ENCODE data around the gene COL23A1.

Gene COL23A1

DNA sequence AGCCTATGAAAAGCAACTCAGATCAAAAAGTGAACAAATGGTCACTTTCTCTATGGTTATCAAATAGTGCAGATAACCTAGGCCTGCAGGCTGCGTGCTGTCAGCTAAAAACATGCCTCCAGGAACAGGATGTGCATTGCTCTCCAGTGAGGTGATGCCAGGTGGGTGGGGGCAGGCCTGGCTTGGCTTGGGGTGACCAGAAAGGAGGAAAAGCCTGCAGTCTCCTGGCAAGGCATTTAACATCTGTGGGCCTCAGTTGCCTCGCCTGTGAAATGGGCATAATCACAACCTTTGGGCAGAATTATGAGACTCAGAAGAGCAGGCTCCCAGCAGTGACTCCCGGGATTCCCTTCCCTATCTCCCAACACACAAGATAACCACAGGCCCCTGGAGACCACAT, 135.9 kb downstream of the COL23A1 start:
- DNase-seq = no peak

DNA sequence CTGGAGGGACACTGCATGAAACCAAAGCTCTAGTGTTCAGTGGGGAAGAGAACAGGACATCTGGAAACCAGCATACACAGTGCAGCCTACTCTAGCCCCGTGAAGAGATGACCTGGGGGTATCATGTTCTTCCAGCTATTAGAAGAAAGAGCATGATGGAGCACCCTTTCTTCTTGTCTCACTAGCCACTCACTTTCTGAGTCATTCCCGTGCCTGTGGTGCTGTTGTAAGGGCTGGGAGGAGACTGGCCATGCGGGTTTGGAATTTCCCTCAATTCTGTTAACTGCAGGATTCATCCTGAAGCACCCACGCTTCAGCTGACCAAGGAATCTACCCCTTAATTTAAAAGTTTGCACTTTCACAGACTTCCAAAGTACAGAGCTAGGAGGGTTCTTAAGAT, 137.0 kb downstream of the COL23A1 start:
- no peak for DNase-seq

DNA sequence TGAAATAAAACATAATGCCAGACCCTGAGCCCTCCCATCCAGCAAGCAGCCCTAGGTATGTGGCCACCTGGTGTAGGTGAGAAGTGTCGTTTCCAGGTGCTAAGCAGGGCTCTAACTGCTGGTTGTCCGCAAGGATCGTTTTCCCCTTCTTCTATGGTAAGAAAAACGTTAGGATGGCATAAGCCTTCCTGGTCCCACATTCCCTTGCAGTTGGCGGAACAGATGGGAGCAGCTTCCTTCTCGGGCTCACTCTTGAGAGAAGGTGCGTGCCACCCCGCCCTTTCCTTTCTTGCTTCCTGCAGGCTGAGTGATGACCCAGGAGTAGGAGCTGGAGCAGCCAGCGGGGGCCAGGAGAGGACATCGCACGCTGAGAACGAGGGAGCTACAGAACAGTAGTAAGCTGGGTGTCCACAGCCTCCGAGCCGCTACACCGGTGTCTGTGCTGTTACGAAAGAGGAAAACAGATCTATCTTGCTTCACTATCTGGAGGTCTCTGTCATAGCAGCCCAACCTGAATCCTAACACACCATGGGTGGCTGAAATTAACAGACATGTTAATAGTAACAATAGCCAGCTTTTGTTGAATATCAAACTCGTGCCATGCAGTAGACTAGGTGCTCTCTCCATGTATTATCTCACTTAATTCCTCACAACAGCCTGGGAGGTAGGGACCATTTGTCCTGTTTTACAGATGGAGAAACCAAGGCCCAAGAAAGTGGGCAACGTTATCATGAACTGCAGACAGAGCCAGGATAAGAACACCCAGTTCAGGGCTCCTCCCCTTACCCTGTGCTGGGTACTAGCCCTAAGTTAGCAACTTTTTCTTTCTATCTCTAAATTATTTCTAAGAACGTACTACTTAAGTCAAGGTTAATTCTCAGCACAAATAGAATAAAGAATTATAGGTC, 139.8 kb downstream of the COL23A1 start:
- no peak for DNase-seq

DNA sequence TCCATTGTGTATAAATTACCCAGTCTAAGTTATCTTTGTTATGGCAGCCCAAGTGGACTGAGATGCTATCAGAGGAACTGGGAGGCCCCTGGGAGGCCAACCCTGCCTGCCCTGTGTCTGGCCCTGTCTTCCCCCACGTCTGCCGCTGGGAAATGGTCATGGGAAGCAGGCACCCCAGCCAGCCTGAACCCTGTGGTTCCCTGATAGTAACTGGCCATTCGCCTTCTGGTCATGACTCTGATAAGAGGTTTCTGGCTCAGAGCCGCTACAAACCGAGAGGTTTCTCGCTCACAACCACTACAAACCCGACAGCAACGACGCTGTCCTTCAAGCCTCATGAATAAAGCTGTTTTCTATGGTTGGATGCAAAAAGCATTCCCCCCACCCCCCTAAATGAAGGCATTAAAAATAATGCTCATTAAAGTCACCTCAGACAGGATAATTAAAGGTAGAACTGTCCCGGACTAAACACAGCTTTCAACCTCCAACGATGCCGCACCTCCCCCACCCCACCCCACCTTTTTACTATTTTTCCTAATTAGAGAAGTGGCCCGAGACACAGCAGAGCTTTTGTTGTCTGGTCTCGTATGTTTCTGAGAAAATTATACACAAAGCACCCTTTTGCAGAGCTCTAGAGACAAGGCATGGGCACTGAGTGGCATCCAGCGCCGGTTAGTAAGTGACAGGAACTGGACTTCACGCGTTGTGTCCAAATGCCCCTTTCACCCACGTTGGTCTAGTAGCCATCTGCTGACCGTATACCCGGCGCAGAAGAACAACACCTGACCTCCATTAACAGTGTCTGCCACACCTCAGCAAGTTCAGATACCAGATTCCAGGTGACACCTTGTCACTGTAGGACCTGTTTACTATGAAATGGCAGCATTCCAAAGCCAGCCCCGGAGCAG, 140.8 kb downstream of the COL23A1 start:
- no peak for DNase-seq

DNA sequence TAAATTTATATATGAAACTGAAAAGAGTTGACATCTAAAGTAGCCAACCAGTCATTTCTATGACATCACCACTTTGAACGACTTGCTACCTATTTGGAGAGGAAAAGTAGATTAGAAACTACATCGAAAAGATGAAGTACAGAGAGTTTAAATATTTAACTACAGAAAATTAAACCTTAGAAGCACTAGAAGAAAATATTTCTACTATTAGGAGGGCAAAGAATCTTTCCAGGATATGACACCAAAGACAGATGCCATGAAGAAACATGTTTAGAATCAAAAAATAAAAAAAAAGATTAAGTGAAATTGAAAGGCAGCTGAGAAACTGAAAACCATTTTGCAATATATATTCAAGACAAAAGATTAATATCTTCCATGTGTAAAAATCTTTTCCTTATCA, 144.7 kb downstream of the COL23A1 start:
- no peak for DNase-seq

DNA sequence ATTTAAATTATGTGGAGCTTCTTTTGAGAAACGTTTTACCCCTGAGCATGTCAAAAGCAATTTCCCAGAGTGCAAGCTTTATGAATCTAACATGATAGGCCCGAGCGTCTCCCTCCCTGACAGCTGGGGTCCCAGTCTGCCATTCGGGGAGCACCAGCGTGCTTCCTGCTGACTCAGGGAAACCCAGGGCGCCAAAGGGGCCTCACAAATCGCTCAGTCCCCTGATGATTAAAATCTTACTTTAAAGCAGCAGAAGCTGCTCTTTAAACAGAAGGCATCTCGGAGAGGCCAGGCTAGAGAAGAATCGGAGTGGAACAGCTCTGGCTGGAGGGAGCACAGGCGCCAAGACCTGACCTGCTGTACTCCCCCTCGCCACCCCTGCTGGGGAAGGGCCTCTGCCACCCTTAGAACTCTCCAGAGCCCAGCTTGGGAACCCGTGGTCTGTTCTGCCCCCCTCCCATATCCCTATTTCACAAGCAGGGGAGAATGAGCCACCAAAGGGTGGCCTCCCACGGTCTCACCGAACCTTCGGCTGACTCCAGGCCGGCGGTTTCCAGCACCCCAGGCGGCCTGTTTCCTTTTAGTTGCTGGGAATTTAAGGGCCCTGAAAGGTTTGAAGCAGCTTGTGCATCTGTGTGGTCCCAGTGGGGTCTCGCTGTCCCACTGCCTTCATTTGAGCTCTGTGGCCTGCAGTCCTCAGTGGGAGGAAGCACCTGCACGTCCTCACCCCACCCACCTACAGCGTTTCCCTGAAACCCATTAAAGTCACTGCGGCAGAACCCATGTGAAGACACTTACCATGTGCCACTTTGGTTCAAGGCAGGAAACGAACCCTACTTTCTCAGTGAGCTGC, 147.6 kb downstream of the COL23A1 start:
- no peak for DNase-seq

DNA sequence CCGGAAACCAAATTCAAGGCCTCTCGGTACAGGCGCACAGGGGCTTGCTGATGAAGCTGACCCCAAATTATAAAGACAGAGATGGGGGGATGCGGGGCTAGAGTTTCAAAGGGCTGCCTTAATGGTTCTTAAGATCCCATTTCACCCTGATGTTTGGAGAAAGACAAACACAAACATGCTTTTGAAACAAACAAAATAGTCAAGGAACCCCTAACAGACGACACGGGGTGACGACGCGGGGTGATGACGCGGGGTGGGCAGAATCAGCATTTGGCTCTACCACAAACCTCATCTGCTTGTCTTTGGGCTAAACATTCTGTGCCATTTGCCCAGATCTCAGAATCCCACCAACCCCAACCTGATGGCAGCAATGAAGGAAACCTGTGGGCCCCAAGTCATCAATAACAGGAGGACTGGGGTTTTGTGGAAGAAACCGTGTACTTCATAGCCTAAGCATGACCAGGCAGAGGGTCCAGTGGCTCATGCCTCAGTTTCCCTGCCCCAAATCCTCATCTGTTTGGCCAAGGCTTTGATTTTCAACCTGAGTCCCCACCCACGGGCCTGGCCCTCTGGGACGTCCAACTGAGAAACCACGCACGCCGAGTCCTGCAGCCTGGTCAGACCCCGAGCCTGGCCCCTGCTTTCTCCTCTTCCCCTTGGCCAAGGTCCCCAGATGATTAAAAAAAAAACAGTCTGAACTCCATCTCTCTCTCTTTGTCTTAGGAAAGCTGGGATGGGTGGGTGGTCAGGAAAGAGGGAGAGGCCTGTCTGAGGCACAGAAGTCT, 148.5 kb downstream of the COL23A1 start:
- DNase-seq = no peak

DNA sequence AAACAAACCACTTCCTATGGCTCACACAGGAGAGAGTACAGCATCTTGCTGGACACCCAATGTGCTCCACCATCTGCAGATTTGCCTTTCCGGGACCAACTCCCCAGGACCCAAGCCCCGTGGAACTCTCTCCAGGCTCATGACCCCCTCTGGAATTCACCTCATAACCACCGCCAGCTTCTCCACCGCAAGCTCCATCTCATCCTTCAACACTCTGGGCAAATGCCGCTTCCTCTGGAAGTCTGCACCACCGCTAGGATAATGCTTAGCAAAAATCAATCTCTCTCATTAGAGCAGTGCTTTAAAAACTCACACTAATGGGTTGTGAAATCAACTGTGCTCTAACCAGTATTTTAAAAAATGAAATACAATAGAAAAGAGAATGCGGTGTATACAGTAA, 150.0 kb downstream of the COL23A1 start:
- no peak for DNase-seq

DNA sequence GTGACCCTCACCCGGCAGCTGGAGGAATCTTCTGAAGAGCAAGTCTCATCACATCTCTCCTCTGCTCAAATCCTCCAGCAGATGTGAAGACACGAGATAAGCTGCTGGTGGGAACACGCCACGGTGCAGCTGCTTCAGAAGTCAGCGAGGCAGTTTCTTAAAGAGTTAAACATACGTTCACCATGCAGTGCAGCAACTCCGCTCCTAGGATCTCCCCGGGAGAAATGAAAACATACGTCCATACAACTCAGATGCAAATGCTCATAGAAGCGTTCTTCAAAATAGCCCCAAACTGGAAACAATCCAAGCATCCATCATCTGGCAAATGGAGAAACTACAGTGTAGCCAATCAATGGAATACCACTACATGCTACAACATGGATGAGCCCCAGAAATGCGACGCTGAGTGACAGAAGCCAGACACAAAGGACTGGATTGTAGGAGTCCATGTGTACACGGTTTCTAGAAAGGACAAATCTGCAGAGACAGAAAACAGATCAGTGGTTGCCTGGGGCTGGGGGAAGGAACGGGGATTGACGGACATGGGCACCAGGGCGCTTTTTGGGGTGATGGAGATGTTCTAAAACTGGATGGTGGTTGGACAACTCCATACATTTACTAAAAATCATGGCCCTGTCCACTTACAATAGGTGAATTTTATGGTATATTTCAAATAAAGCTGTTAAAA, 150.6 kb downstream of the COL23A1 start:
- no peak for DNase-seq

DNA sequence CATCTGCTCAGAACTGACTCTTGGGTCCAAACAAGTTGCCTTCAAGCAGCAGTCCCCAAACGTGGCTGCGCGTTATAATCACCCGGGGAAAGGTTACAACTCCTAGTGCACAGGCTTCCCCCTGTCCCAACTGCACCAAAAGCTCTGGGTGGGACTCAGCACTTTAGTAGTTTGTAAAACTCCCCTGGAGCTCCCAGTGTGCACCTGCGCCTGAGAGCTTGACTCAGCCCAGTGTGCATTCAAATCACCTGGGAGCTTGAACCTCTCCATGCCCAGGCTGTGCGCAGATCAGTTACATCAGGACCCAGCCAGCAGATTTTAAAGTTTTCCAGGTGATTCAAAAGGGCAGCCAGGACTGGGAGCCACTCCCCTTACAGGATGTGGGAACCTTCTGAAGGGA, 151.4 kb downstream of the COL23A1 start:
- DNase-seq = no peak

DNA sequence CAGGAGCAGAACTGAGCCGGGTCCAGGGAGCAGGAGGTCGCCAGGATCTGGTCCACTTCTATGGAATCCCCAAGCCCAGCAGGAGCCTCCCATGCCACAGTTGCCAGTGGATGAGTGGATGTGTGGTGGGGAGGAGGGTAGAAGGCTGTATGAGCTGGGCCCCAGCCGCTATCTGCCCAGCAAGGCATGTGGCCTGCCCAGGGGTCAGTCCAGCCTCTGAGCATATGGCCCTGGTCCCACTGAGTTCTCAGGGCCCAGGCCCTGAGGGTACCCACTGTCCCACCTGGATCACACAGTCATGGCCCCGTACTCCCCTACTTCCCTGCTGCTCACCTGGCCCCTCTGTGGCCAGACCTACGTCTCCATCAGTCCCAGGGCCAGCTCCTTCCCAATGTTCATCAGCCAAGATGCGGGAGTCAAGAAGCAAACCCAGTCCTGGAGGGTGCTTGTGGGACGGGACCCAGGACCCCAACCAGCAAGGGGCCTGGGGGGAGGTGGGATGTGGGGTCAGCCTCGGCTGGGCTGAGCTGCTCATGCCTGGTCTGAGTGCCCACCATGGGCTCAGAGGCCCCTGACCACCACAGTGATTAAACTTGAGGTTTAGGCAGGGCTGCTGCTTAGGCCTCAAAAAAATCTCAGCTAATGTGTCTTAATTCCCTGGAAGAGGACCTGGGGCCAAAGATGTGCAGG, 152.7 kb downstream of the COL23A1 start:
- no peak for DNase-seq

DNA sequence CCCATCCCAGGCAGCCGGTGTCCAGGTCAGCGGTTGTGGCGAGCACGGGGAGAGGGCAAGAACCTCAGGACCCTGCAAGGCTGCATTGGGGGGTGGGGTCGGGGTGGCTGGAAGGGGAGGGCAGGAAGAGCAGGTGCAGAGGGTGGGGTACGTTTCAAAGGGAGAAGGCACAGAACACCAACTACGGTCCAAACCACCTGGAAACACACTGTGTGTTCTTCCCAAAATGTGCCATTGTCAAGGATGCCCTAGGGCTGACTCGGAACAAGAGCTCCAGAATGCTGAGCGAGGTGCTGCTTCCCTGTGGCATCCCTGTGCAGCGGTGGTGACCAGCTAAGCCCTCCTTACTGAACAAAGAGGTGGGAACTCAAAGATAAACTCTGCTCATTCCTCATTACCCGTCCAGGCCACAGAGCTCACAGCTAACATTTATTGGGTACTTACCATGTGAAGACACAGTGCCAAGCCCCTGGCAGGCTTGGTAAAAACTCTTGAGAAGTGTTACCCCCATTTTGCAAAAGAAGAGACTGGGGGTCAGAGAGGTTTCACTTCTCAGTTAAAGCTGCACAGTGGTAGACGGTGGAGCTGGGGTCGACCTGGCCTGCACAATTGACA, 153.8 kb downstream of the COL23A1 start:
- no peak for DNase-seq

DNA sequence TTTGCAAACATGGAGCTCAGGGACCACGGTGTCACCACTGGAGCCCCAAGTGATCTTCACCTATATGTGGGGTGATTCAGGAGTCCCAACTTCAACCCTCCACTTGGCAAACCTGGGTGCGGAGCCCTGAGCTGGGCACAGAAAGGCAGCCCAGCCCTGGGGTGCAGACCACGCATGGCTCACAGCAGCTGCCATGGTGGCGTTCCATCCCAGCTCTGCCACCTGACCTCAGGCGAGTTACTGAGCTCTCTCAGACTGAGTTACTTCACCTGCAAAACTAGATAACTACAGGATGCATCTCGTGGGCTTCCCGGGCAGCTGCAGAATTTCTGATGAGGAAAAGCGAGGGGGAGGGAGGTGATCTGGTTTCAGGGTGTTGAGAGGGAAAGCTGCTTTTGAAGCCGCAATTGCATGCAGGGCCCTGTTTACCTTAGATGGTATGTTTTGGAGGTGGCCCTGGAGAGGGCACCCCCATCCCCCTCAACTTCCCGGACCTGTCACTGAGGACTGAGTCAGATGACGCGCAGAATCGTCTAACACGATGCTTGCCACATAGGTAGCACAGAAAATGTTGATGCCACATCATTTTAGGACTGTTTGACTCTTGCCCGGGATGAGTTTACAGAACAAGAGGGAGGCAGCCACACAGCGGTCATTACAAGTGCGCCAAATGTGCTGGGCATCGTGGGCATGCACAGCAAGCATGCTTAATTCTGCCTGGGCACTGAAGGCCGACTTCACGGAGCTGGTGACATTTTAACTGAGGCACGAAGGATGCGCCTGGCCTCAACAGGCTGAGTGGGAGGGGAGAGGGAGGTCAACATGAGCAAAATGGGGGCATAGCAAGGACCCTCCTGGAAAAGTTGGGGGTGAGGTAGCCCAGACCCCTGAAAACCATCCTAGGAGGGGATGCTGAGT, 154.6 kb downstream of the COL23A1 start:
- no peak for DNase-seq

DNA sequence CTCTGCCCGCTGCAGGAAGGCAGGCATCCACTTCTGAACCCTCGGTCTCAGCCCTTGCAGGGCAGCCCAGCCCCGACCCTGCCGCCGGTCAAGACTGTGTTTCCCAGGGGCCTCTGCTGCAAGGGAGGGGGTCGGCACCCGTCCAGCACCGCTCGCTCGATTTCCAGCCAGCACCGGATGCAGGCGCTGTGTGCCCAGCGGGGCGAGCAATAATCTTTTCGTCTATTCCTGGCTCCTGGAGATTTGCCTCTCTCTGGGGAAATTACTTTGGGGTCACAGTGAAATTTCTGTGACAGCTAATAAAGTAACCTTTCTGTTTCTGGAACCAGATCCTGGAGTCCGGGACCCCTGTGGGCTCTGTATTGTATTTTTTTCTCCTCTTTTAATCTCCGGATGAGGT, 155.3 kb downstream of the COL23A1 start:
- DNase-seq = no peak

DNA sequence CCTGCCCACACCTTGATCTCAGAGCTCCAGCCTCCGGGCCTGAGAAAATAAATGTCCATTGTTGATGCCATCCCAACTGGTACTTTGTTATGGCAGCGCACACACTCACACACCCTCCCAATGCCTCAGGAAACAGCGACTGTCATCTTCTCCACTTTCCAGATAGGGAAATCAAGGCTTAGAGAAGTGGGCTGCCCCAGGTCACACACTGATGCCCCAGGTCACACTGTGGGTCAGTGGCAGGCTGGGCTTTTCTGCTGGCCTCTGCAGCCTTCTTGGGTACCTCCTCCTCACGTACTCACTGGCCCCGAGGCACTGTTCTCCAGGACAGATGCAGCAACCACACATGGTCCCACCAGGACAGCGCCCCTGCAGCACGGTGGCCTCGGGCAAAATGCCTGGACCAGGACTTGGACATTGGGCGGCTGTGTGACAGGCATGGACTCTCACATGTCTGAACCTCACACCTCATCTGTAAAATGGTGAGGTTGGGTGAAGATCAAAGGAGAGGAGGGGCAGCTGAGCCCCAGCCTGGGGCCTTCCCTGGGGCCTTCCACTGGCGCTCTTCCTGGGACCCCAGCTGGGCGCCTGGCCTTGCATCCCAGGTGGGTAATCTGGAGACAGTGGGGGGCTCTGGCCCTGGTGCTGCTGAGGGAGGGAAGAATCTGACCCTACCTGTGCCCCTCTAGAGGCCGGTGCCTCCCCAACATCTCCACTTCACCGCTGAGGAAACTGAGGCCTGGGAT, 156.0 kb downstream of the COL23A1 start:
- no peak for DNase-seq

DNA sequence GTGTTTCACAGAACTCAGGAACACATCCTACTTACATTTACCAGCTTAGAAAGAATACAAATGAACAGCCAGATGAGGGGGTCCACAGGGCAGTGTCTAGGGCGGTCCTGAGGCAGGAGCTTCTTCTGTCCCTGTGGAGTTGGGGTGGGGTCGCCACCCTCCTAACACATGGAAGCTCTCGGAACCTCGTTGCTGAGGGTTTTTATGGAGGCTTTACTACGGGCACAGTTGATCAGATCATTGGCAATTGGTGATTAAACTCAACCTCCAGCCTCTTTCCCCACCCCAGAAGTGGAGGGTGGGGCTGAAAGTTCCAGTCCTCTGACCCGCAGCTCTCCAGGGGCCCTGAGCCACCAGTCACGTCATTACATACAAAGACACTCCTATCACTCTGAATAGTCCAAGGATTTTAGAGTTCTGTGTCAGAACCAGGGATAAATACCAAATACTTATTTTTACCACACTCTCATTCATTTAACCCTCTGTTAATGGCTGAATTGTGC, 156.9 kb downstream of the COL23A1 start:
- DNase-seq = no peak

DNA sequence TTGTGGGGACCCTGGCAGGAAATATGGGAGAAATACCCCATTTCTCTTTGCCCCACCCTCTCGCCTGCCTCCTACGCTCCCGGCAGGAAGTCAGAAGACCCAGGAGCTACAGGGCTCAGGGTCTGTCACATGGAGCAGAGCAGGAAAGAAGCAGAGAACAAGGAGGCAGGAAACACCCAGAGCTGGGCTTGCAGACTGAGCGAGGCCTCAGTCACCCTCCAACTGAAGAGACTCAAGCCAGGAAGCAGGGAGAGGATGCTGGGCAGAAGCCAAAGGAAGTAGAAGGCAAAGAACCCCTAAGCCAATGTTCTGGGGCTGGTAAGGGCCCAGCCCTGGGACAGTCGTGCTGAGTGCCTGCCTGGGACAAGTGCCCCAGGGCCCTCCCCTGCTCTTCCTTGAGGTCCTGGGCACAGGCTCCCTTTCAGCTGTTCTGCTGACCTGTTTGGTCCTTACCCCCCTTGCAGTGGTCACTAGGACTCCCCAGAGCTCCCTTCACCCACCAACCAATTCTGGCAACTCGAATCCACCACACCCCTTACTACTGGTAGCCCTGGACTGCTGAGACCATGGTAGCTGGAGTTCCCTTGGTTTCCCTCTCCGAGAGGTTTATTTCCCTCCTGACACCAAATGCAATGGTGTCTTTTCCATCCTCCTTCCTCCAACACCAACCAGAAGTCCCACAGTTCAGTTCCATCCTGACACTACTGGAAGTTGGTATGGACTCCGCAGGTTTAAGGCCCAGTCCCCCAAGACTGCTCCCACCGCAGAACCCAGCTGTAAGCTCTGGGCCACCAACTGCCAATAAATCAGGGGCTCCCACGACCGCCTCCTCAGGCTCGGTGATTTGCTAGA, 157.5 kb downstream of the COL23A1 start:
- no peak for DNase-seq

Measured in activated naive CD4-positive, alpha-beta T cell (primary cell).